MM.1S (cell line): Measurements from ENCODE around the gene DCTN2.

Source experiments
- CTCF ChIP-seq: fragments of 300-600 bp; sonication (generic); IDR thresholded peaks from 2 replicates; pipeline ENCODE4 v1.5.1; 2016; ENCODE audit warnings: antibody characterized with exemption, low read length, mixed read lengths
- EZH2 ChIP-seq: fragments of 300-600 bp; sonication (generic); optimal IDR thresholded peaks from 2 replicates; pipeline ENCODE3; 2017; ENCODE audit warnings: low read depth, mild to moderate bottlenecking, antibody characterized with exemption, low read length, mixed read lengths
- EZH2phosphoT487 ChIP-seq: fragments of 300-600 bp; sonication (generic); IDR thresholded peaks from 2 replicates; pipeline ENCODE4 v1.6.1; 2018; ENCODE audit warnings: antibody characterized with exemption, low read length

GRCh38 chr12:57593187-57593586, 46.2 kb upstream of the DCTN2 start:
- no peak for TF ChIP-seq CTCF
- TF ChIP-seq EZH2phosphoT487 = no peak
- TF ChIP-seq EZH2 = no peak
